CD4-positive, alpha-beta T cell (primary cell): ENCODE data around the gene ATF2. TPM values are rescaled to one million over a fixed set of nuclear protein-coding genes. Genes with fewer than 3 reads are reported as not detected.

Experiments used
- ATAC-seq: fragments of 200-7000 bp; cut with Tn5 transposase; one replicate; pipeline ENCODE4 v1.10.0; 2022; ENCODE audit warnings: mild to moderate bottlenecking; ENCODE audit not compliant: poor library complexity
- CTCF ChIA-PET: fragments of 350-600 bp; sonication (Branson Sonifier 250); formaldehyde crosslinking; loops from one replicate; lab custom pipeline; 2021; ENCODE audit warnings: antibody characterized with exemption, inconsistent platforms; lab: Charles Lee
- POLR2A ChIA-PET: fragments of 350-600 bp; sonication (Branson Sonifier 250); formaldehyde crosslinking; loops from one replicate; lab custom pipeline; 2021; ENCODE audit warnings: antibody characterized with exemption, inconsistent platforms; lab: Charles Lee
- DNase-seq, 14 experiments: peaks; one replicate each; pipeline ENCODE4 v3.0.0-alpha.2; 2013 to 2020; ENCODE audit warnings: mixed read lengths in 2 of 14
- H3K27ac ChIP-seq, 2 donors: one replicate each; pipeline versions ENCODE4 v1.5.1 to v1.7.0; 2013; ENCODE audit warnings: low read length in 2 of 2, low read depth in 1 of 2, mild to moderate bottlenecking in 1 of 2
- H3K27me3 ChIP-seq, 2 experiments: 1 replicate in 1 of 2; 2 replicates in 1 of 2; pipeline versions ENCODE4 v1.6.1 to v1.7.0; 2013; ENCODE audit warnings: low read length in 2 of 2, control low read depth in 1 of 2, mild to moderate bottlenecking in 1 of 2, moderate library complexity in 1 of 2; ENCODE audit not compliant: insufficient read depth in 2 of 2, control insufficient read depth in 1 of 2
- H3K36me3 ChIP-seq: one replicate; pipeline ENCODE4 v1.6.1; 2013; ENCODE audit warnings: low read length, control low read depth; ENCODE audit not compliant: insufficient read depth
- H3K4me1 ChIP-seq: one replicate; pipeline ENCODE4 v1.6.1; 2013; ENCODE audit warnings: low read length, control low read depth; ENCODE audit not compliant: insufficient read depth
- H3K4me3 ChIP-seq: one replicate; pipeline ENCODE4 v1.5.1; 2013; ENCODE audit warnings: mild to moderate bottlenecking, low read length, moderate library complexity
- H3K9me3 ChIP-seq, 2 experiments: 1 replicate in 1 of 2; 2 replicates in 1 of 2; pipeline versions ENCODE4 v1.6.1 to v1.7.0; 2013; ENCODE audit warnings: low read length in 2 of 2, mild to moderate bottlenecking in 2 of 2, control low read depth in 1 of 2, moderate library complexity in 1 of 2; ENCODE audit not compliant: control insufficient read depth in 1 of 2, insufficient read depth in 1 of 2
- H3K27ac Mint-ChIP-seq: one replicate; pipeline ENCODE4 v1.8.0; 2020; ENCODE audit warnings: mixed read lengths
- H3K27me3 Mint-ChIP-seq: one replicate; pipeline ENCODE4 v1.8.0; 2021; ENCODE audit warnings: mixed read lengths
- H3K36me3 Mint-ChIP-seq: one replicate; pipeline ENCODE4 v1.8.0; 2021; ENCODE audit warnings: low read depth, mixed read lengths
- H3K4me1 Mint-ChIP-seq: one replicate; pipeline ENCODE4 v1.8.0; 2021; ENCODE audit warnings: low read depth, mixed read lengths
- H3K4me3 Mint-ChIP-seq: one replicate; pipeline ENCODE4 v1.8.0; 2020; ENCODE audit warnings: mild to moderate bottlenecking, mixed read lengths
- H3K9me3 Mint-ChIP-seq: one replicate; pipeline ENCODE4 v1.8.0; 2020; ENCODE audit warnings: mixed read lengths
- intact Hi-C, 2 experiments: fragments of 100-400 bp; cut with DNase I in 1 of 2; cut with micrococcal nuclease in 1 of 2; formaldehyde crosslinking; loops; one replicate each; pipeline versions ENCODE4 v1.15.1 to v1.9.0; 2023 to 2025; cut with DNase I, micrococcal nuclease
- total RNA-seq, 174 experiments: library from RNA in 2 of 174; stranded (reverse) in 2 of 174; gene quantifications; one replicate each; pipeline ENCODE4 v1.2.3 and lab custom pipeline; 2021 to 2026
- TF ChIP-seq, protein P1 (sequence below): fragments of 200-600 bp; IDR thresholded peaks from one replicate; pipeline ENCODE4 v1.8.0; 2022; ENCODE audit warnings: antibody characterized with exemption, mild to moderate bottlenecking

ATF2 gene
- total RNA-seq, 2 experiments from 2014 or later: 44.7 to 44.8 TPM

DNA sequence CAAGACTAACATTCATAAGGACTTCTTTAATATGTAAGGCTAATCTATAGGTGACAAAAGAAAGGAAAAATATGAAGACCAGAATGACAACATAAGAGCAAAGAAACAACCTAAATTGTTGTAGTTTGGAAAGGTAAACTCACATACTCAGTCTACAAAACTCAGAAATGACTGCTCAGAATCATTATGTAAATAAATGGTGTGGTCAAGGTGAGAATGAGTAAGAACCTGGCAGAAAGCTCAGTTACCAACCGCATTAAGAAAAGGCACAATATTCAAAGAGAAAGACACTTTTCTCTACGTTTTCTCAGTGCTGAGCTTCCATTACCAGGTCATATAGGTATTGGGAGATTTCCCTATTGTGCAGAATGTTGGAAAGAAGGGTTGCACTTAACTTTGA is 15.8 kb downstream of the ATF2 start:
- TF ChIP-seq, protein P1, sequence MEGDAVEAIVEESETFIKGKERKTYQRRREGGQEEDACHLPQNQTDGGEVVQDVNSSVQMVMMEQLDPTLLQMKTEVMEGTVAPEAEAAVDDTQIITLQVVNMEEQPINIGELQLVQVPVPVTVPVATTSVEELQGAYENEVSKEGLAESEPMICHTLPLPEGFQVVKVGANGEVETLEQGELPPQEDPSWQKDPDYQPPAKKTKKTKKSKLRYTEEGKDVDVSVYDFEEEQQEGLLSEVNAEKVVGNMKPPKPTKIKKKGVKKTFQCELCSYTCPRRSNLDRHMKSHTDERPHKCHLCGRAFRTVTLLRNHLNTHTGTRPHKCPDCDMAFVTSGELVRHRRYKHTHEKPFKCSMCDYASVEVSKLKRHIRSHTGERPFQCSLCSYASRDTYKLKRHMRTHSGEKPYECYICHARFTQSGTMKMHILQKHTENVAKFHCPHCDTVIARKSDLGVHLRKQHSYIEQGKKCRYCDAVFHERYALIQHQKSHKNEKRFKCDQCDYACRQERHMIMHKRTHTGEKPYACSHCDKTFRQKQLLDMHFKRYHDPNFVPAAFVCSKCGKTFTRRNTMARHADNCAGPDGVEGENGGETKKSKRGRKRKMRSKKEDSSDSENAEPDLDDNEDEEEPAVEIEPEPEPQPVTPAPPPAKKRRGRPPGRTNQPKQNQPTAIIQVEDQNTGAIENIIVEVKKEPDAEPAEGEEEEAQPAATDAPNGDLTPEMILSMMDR: no peak
- Histone ChIP-seq H3K27ac (no peak overlapping the region), H3K4me3 (no peak overlapping the region), H3K27me3 (no peaks in the 10 kb centered on the region), H3K9me3 (no peaks in the 10 kb centered on the region), H3K36me3 (peaks cover 16% of the 10 kb centered on the region), H3K4me1 (no peaks in the 10 kb centered on the region)
- H3K4me1 Mint-ChIP-seq: peaks cover 72% of the 10 kb centered on the region
- POLR2A ChIA-PET: no interaction called here
- H3K27ac Mint-ChIP-seq: no peak overlapping the region
- ATAC-seq (no peak), DNase-seq (no peak)
- CTCF ChIA-PET: interaction anchor here (2.7 kb wide), 1 partner anchor 12 kb away, joined by 8 read pairs; no protein-coding TSS in a partner anchor
- intact Hi-C loops: loop anchor here in 1 of 2 experiments (5.0 kb wide), 1 partner anchor 50 kb away; no protein-coding TSS in a partner anchor
- H3K4me3 Mint-ChIP-seq: no peak overlapping the region
- no peaks in the 10 kb centered on the region for H3K9me3 Mint-ChIP-seq
- H3K27me3 Mint-ChIP-seq: no peaks in the 10 kb centered on the region
- H3K36me3 Mint-ChIP-seq: peaks cover 42% of the 10 kb centered on the region

DNA sequence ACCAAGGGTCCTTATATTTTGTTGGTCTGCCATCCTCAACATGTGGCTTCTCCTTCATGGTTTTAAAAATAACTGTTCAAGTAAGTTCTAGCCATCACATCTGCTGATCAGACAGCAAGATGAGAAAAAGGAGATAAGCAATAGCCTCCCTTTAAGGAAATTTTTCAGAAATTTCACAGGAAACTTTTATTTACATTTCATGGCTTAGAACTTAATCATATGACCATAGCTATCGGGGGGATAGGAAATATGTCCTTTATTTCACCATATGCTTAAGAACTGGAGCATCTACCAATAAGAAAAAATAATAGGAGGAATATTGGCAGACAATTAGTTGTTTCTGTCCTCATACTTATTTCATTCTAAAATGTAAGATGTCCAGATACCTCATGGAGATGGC is 16.2 kb downstream of the ATF2 start:
- POLR2A ChIA-PET: no interaction called here

GRCh38 chr2:175147186-175147585 is 20.8 kb downstream of the ATF2 start:
- H3K27me3 Mint-ChIP-seq: no peaks in the 10 kb centered on the region
- ChIA-PET CTCF (no interaction called here), POLR2A (no interaction called here)
- H3K27ac Mint-ChIP-seq: no peak overlapping the region
- intact Hi-C loops: no loop called here
- no peak overlapping the region for H3K4me3 ChIP-seq
- peaks cover 25% of the 10 kb centered on the region for H3K36me3 ChIP-seq
- H3K27me3 ChIP-seq: no peaks in the 10 kb centered on the region
- peaks cover 74% of the 10 kb centered on the region for H3K36me3 Mint-ChIP-seq
- H3K4me3 Mint-ChIP-seq: no peak overlapping the region
- DNase-seq (no peak), ATAC-seq (no peak)
- no peaks in the 10 kb centered on the region for H3K9me3 ChIP-seq
- H3K27ac ChIP-seq: no peak overlapping the region
- peaks cover 64% of the 10 kb centered on the region for H3K4me1 Mint-ChIP-seq
- TF ChIP-seq, protein P1: no peak
- H3K9me3 Mint-ChIP-seq: no peaks in the 10 kb centered on the region
- H3K4me1 ChIP-seq: no peaks in the 10 kb centered on the region

More for the DNA sequence above, 16.2 kb downstream of the ATF2 start:
- Mint-ChIP-seq H3K27ac (no peak overlapping the region), H3K4me3 (no peak overlapping the region), H3K36me3 (peaks cover 41% of the 10 kb centered on the region), H3K9me3 (no peaks in the 10 kb centered on the region), H3K4me1 (peaks cover 71% of the 10 kb centered on the region), H3K27me3 (no peaks in the 10 kb centered on the region)
- TF ChIP-seq, protein P1: no peak
- H3K4me1 ChIP-seq: no peaks in the 10 kb centered on the region
- no peak for ATAC-seq
- H3K4me3 ChIP-seq: no peak overlapping the region
- intact Hi-C loops: loop anchor here in 1 of 2 experiments (5.0 kb wide), 1 partner anchor 51 kb away; no protein-coding TSS in a partner anchor
- H3K9me3 ChIP-seq: no peaks in the 10 kb centered on the region
- H3K27me3 ChIP-seq: no peaks in the 10 kb centered on the region
- CTCF ChIA-PET: interaction anchor here (2.7 kb wide), 1 partner anchor 12 kb away, joined by 8 read pairs; no protein-coding TSS in a partner anchor
- H3K36me3 ChIP-seq: peaks cover 16% of the 10 kb centered on the region
- no peak overlapping the region for H3K27ac ChIP-seq
- no peak for DNase-seq
